ENCODE data around the gene TTC23.

TTC23 gene

DNA sequence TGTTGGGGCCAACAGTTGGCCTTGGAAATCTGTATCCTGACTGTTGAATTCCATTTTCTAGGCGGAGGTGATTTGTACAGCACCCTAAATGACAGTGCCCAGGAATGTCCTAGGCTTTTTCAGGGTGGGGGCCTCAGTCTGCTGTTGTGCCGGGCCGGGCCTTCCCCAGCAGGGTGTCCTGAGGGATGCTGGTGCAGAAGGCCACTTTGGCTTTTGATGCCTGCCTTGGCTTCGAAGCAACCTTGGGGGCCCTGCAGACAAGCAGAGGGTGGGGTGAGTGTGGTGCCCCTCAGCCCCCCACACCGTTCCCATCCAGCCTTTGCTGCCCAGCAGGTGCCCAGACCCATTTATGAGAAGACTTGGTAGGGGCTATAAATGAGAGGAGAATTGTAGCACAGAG is 111.5 kb downstream of the TTC23 start:
- DNase-seq = no peak

DNA sequence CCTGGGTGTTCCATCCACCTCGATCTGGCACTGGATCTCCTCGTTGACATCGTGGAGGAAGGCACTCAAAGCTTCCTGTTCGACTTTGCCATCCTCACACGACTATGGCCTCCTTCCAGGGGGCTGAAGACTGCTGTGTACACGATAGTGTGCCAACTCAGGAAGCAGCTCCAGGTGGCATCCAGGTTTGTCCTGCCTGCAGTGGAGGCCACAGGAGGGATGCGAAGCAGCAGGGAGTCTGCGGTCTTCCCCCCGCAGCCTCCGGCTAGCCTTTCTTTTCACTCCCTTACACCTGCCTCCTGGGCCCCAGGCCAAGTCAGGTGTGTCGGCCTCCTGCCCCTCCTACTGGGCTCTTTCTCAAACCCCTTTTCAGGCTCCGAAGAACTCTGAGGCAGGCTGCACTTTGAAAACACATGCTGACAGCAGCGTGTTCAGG is 112.3 kb downstream of the TTC23 start:
- no peak for DNase-seq

DNA sequence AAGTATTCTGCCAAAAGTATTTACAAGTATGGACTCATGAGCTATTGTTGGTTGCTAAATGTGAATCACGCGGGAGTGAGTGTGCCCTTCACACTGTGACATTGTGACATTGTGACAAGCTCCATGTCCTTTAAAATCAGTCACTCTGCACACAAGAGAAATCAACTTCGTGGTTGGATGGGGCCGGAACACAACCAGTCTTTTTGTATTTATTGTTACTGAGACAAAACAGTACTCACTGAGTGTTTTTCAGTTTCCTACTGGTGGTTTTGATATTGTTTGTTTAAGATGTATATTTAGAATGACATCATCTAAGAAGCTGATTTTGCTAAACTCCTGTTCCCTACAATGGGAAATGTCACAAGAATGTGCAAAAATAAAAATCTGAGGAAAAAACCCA is 114.2 kb downstream of the TTC23 start:
- DNase-seq = no peak

DNA sequence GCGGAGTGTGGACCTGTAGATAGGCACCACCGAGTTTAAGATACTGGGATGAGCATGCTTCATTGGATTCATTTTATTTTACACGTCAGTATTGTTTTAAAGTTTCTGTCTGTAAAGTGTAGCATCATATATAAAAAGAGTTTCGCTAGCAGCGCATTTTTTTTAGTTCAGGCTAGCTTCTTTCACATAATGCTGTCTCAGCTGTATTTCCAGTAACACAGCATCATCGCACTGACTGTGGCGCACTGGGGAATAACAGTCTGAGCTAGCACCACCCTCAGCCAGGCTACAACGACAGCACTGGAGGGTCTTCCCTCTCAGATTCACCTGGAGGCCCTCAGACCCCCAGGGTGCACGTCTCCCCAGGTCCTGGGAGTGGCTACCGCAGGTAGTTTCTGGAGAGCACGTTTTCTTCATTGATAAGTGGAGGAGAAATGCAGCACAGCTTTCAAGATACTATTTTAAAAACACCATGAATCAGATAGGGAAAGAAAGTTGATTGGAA is 115.0 kb downstream of the TTC23 start:
- no peak for DNase-seq

DNA sequence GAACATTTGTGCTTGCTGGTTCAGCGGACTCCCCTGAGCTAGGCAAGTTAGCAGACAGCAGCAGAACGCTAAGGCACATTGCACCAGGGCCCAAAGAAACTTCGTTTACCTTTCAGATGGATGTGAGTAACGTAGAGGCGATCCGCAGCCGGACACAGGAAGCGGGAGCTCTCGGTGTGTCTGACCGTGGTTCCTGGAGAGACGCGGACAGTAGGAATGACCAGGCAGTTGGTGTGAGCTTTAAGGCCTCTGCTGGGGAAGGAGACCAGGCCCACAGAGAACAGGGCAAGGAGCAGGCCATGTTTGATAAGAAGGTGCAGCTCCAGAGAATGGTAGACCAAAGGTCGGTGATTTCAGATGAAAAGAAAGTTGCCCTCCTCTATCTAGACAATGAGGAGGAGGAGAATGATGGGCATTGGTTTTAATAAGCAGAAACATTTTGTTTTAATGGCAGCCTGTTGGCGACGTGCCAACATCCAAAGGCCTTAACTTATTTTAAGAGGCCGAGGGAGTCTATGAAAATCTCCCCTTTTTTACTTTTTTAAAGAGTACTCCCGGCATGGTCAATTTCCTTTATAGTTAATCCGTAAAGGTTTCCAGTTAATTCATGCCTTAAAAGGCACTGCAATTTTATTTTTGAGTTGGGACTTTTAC is 116.6 kb downstream of the TTC23 start:
- no peak for DNase-seq

DNA sequence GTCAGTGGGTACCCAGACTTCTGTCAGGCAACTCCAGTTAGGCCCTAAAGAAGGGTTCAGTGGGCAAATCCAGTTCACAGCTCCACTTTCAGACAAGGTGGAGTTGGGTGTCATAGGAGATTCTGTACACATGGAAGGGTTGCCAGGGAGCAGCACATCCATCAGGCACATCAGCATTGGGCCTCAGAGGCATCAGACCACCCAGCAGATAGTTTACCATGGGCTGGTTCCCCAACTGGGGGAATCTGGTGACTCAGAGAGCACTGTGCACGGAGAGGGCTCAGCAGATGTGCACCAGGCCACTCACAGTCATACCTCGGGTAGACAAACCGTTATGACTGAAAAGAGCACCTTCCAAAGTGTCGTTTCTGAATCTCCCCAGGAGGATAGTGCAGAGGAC is 117.3 kb downstream of the TTC23 start:
- no peak for DNase-seq

DNA sequence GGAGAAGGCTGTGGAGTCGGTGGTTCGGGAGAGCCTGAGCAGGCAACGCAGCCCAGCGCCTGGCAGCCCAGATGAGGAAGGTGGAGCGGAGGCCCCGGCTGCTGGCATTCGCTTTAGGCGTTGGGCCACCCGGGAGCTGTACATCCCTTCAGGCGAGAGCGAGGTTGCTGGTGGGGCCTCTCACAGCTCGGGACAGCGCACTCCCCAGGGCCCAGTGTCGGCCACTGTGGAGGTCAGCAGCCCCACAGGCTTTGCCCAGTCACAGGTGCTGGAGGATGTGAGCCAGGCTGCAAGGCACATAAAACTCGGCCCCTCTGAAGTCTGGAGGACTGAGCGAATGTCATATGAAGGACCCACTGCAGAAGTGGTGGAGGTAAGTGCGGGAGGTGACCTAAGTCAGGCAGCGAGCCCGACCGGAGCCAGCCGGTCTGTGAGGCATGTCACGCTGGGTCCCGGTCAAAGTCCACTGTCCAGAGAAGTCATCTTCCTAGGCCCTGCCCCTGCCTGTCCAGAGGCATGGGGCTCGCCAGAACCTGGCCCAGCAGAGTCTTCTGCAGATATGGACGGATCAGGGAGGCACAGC is 117.8 kb downstream of the TTC23 start:
- DNase-seq = no peak

DNA sequence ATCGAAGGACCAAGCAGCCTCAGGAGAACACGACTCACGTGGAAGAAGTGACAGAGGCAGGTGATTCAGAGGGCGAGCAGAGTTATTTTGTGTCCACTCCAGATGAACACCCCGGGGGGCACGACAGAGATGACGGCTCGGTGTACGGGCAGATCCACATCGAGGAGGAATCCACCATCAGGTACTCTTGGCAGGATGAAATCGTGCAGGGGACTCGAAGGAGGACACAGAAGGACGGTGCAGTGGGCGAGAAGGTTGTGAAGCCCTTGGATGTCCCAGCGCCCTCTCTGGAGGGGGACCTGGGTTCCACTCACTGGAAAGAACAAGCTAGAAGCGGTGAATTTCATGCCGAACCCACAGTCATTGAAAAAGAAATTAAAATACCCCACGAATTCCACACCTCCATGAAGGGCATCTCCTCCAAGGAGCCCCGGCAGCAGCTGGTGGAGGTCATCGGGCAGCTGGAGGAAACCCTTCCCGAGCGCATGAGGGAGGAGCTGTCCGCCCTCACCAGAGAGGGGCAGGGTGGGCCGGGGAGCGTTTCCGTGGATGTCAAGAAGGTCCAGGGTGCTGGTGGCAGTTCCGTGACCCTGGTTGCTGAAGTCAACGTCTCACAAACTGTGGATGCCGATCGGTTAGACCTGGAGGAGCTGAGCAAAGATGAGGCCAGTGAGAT is 118.5 kb downstream of the TTC23 start:
- no peak for DNase-seq

DNA sequence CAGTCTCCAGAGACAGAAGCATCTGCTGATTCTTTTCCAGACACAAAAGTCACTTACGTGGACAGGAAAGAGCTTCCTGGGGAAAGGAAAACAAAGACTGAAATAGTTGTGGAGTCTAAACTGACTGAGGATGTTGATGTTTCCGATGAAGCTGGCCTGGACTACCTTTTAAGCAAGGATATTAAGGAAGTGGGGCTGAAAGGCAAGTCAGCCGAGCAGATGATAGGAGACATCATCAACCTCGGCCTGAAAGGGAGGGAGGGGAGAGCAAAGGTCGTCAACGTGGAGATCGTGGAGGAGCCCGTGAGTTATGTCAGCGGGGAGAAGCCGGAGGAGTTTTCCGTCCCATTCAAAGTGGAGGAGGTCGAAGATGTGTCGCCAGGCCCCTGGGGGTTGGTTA is 119.1 kb downstream of the TTC23 start:
- DNase-seq = no peak

DNA sequence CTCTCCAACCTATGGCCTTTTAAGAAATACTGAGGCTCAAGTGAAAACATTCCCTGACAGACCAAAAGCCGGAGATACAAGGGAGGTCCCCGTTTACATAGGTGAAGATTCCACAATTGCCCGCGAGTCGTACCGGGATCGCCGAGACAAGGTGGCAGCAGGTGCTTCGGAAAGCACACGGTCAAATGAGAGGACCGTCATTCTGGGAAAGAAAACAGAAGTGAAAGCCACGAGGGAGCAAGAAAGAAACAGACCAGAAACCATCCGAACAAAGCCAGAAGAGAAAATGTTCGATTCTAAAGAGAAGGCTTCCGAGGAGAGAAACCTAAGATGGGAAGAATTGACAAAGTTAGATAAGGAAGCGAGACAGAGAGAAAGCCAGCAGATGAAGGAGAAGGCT is 119.7 kb downstream of the TTC23 start:
- DNase-seq = no peak

DNA sequence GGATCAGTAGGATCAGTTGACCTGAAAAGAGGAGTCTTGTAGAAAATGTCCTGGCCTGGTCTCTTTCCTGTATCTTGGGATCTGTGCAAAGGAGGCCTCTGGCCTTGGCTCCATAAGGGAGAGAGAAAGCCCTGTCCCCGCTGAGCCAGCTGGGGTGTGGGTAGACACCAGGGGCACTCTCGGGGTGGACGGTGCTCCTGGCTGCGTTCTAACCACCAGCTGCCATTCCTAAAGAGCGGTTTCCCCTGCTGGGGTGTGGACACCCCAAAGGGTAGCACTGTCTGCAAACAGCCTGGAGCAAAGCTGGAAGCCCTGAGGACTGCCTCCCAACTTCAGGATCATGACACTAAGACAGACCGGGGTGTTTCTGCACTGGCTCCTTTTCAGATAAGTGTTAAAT is 121.0 kb downstream of the TTC23 start:
- DNase-seq = no peak

DNA sequence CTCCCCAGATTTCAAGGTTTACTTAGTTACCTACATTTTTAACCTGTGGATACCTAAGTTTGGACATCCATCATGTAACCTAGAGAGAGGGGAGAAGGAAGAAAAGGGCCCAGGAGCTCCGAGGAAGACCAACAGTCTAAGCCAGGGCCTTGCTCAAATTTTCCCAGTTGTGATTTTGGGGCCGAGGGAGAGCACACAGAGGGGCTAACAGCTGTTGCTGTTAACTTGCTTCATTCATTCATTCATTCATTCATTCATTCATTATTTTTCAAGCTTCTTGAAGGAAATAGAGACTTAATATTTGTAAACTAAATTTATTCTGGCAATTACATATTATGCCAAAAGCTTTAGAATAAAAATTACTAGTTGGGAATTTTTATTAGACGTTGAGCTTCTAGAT is 121.6 kb downstream of the TTC23 start:
- DNase-seq = no peak

DNA sequence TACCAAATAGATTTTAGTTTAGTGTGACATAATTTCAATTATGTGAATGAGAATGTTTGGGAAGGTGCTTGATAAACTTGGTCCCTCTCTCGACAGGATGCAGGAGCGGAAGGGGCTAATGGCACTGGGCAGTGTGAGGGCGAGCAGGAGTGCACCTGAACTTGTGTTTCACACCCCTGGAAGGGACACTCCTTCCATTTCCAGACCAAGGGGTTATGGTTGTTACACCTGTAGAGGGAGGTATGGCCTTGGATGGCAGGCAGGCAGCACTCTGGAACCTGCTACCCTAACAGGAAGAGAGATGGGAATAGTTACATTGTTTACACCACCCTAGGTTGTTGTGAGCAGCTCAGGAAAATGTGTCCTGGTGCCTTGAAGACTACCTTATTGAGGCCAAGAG is 122.5 kb downstream of the TTC23 start:
- DNase-seq = no peak

DNA sequence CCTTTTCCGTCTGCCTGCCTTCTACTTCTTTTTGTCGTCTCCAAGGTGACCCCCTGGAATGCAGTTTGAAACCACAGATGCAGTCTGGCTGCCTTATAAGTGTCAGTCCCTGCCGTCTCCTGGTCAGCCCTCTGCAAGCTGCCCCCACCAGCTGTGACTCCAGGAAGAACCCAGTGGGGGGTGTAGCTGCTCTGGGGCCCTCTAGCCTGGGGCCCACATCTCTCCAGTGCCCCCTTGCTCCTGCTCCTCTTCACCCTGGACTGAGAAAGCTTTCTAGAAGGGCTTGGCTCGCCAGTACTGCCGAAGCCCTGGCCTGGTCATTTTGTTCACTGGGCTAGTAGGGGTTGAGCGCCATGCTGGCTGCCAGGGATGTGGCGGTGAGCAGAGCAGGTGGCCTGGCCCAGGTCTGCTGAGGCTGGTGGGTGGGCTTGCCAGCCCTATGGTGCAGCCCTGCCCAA is 123.2 kb downstream of the TTC23 start:
- DNase-seq = no peak

DNA sequence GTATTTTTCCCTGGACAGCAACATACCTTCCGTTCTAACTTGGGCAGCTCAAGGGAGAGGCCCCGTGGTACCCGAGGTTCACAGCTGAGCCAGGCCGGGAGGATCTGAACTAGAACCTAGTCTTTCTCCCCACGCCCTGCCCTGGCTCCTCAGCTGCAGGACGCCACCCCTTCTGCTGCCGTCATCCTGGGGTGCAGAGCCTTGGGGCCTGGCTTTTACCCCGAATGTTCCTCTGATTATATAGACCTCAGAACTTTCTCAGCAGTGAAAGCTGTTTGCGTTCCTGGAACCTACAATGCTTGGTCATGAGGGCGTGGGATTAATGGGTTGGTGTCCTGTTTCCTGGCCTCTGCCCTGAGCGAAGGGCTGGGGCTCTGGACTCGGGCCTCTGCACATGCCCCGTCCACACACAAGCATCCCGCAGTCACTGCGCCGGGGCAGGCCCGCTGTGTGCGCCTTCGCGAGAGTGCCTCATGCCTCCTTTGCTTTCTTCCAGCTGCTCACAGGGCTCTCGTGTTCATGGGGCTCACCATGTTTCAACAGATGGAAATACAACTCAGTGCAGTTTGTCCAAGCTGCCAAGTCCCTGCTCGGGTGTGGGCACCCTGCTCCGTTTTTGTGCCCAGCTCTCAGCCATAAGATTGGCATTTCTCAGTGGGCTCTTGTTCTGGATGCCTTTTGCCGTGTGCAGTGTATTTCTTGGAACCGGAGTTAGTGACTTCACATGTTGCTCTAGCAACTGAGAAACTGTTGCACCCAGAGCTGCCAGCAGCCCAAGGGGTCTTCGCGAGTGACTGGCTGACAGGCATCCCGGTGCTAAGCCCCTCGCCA is 124.1 kb downstream of the TTC23 start:
- DNase-seq = no peak

DNA sequence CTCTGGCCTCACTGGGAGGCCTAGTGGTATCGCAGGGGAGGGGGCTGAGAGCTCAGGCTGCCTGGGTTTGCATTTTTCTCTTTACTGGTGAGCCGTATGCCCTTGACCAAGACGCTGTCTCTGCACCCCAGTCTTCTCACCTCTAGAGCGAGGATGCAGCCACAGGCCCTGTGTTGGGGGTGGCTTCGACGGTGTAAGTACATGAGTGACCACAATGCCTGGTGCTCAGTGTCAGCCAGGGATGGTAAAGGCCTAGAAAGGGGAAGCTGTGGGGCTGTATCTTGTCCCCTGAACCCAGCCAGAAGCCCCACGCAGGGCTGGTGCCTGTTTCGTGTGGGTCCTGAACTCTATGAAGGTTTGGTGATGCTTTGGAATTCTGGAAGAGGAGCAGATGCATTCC is 124.7 kb downstream of the TTC23 start:
- DNase-seq = no peak

DNA sequence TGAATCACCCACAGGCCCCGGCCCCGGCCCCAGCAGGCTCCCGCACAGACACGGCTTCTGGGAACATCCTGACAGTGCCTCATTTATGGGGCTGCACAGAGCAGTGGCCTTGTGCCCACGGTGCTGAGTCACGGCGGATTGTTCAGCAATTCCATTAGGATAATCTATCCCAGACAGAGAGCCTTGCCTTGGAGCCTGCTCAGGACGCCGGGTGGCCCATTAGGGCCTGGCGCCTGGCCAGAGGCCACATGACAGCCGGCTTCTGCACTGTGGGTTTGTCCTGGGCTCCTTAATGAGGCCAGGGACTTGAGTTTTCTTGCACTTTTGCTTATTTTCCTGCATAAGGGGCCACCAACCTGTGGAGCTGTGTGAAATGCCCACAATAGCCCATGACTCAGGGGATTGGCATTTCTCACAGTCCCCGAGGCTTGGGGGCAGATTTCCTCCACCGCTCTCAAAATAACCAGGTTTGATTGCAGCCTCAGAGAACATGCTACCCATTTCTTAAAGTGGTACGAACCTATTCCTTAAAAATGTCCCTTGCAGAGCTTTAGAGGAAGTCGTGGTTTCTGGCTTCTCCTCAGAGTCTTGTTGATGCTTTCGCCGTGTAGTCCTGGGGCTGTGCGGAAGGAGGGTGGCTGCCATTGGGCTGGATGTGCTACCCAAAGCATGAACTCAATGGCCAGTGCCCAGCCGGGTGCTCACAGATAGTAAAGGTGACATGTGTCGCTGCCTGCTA is 125.5 kb downstream of the TTC23 start:
- peak; percentile 70 for DNase-seq

DNA sequence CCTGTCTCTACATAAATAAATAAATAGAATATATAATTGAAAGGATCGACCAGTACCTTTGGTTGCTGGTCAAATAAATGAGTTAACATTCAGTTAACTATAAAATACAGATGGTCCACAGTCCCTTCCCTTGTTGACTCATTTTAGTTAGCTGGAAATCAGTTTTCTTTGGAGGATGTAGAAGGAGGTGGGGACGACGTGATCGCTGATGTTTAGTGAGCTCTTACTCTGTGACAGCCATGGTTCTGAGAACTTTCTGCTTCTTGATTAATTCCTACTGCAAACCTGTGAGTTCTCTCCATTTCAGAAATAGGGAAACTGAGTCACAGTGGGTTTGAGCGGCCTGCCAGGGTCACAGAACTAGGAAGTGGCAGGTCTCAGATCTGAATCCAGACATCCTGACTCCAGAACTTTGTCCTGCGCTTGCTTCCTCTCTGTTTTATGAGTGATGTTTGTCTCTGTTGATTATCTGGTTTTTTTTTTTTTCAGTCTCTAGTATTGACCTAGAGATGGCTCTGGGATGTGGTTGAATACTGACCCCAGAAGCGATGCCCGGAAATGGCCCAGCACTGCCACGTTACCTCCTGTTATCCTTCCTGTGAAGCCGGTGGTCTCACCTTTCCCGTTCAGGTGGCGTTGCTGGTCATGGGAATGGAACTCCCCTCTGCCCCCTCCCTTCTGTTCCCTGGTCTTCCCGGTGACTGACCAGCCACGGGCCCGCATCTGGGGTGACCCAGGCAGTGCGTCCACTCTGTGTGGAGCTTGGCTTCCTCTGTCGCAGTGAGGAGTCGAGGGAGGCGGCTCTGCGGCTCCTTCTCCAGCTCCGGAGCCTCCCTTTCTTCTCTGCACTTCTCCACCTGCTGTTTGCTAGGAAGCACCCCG is 126.3 kb downstream of the TTC23 start:
- DNase-seq = no peak

DNA sequence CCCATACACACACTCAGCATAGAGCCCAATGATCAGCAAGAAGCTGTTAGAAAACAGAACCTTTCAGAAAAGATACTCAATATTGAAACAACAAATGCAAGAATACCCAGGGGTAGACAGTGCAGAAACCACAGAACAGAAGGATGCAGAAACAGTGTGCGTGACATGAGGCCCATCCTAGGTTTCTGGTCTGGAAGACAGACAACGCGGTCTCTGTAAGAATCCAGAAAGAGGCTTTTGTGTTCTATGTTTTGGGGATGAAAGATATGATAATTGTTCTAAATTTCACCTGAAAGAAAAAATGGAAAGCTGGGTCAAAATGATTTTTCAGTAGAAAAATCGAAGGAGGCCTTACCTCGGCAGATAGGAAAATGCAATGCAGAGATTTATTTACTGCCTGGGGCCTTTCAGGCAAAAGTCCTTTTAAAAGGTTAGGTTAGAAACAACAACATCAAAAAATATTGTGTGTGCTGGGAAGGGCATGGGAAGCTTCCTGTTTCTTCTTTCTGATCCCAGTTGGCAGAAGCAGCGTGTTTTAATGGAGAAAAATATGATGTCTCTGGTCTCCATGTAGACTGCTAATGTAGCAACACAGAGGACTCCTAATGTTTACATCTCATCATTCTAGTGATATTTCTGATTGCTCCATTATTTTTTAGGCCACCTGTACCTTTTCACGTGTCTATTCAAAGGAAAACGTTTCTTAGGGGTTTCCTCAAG is 127.5 kb downstream of the TTC23 start:
- no peak for DNase-seq

DNA sequence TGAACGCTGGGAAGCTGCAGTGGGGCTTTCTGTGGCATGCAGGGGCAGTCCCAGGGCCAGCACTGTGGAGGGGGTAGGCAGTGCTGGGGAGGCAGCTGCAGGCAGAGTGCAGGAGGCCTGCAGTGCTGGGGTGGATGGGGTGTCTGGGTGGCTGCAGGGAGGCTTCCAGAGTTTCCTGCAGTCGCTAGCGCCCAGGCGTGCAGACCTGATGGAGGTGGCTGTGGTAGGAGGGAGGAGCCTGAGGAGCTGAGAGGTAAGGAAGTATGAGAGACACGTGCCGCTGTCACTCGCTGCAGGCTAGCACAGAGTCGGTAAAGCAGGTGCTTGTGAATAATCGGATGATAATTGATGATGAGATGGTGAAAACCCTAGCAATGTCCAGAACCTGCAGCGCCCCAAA is 128.2 kb downstream of the TTC23 start:
- DNase-seq = no peak
